ENCODE results near the gene BMPR2. TPM values are rescaled to one million over a fixed set of nuclear protein-coding genes. Genes with fewer than 3 reads are reported as not detected.

The BMPR2 gene
- polyA plus RNA-seq, 1 of the 3 experiments (the other 2 are of a cell fraction), result 10.2 TPM

- TF ChIP-seq CTCF (IDR thresholded peaks at IDR 0.05) (no peak), SMC3 (IDR thresholded peaks at IDR 0.05; ENCODE audit: low read depth, low read length) (no peak)
These were observed 30.4 kb downstream of the BMPR2 start (continued) for GRCh38 chr2:202406445-202406978.

- peaks cover 44% of the 10 kb centered on the region for H3F3A ChIP-seq (replicated peaks; ENCODE audit: insufficient read depth)
- no peak overlapping the region for H2AFZ ChIP-seq (ENCODE audit: low read depth)
- H3K4me2 ChIP-seq, result peak overlapping the region; percentile 9; the same call in 1 of the 2 replicates
- peak overlapping the region; percentile 40 to 67; a peak in 3 of 4 replicates for H3K27ac ChIP-seq (ENCODE audit: low read depth in 2 of 2, low read length in 1 of 2)
- POLR2A ChIA-PET, result no interaction called here
- H3K27me3 ChIP-seq (ENCODE audit: insufficient read depth), result no peaks in the 10 kb centered on the region
- no peak for DNase-seq
- TF ChIP-seq NFIC (IDR thresholded peaks at IDR 0.05; ENCODE audit: borderline replicate concordance), result no peak
- TF ChIP-seq TEAD4 (IDR thresholded peaks at IDR 0.05; ENCODE audit: borderline replicate concordance, insufficient read depth), result no peak
- TF ChIP-seq RCOR1 (IDR thresholded peaks at IDR 0.05; ENCODE audit: low read length), result no peak
- TF ChIP-seq RFX5 (IDR thresholded peaks at IDR 0.05; ENCODE audit: low read length), result no peak
- TF ChIP-seq MXI1 (IDR thresholded peaks at IDR 0.05; ENCODE audit: low read depth, low read length), result no peak
- no peak for TF ChIP-seq SIN3A (IDR thresholded peaks at IDR 0.05; ENCODE audit: borderline replicate concordance, low read depth, low read length)
- no peak for TF ChIP-seq RAD21 (IDR thresholded peaks at IDR 0.05; ENCODE audit: low read length)
- TF ChIP-seq GATA2 (CRISPR knock-in tag; IDR thresholded peaks at IDR 0.05), result no peak
- no peak for TF ChIP-seq RXRA (IDR thresholded peaks at IDR 0.05; ENCODE audit: borderline replicate concordance, low read depth)
- H3K9me2 ChIP-seq, result no peaks in the 10 kb centered on the region
- 89% methylated on average over 6 of the region's 6 CpGs for WGBS (ENCODE audit: low lambda C conversion rate)
- H3K36me3 ChIP-seq (replicated peaks in 1 of 2; ENCODE audit: control insufficient read depth in 1 of 2, insufficient read depth in 2 of 2, low read length in 1 of 2), result peaks cover 0 to 19% of the 10 kb centered on the region in 2 experiments
- no peak overlapping the region for H3K4me3 ChIP-seq (ENCODE audit: low read depth in 2 of 2, low read length in 1 of 2)
- peaks cover 100% of the 10 kb centered on the region for H3K79me2 ChIP-seq (ENCODE audit: insufficient read depth)
- peaks cover 24% of the 10 kb centered on the region for H4K20me1 ChIP-seq (ENCODE audit: insufficient read depth)
- H3K9ac ChIP-seq, result peak overlapping the region; percentile 21; the same call in 1 of the 2 replicates
- peaks cover 0 to 18% of the 10 kb centered on the region in 2 experiments; a peak in 1 of 4 replicates for H3K4me1 ChIP-seq (ENCODE audit: control insufficient read depth in 1 of 2, insufficient read depth in 2 of 2, low read depth in 1 of 2, low read length in 1 of 2)
- CTCF ChIA-PET, result interaction anchor here (0.6 kb wide), 1 partner anchor 60 kb away, joined by 4 read pairs; no protein-coding TSS in a partner anchor
- H3K9me3 ChIP-seq, result no peaks in the 10 kb centered on the region
These were observed 32.5 kb downstream of the BMPR2 start for GRCh38 chr2:202408546-202409140.

GRCh38 chr2:202410092-202410491 is 34.0 kb downstream of the BMPR2 start:
- no peak overlapping the region for H3K27ac ChIP-seq (ENCODE audit: low read depth in 2 of 2, low read length in 1 of 2)
- H3K9me3 ChIP-seq, result no peaks in the 10 kb centered on the region
- no peak for DNase-seq
- H3K9ac ChIP-seq, result no peak overlapping the region
- no peaks in the 10 kb centered on the region for H3K9me2 ChIP-seq
- H4K20me1 ChIP-seq (ENCODE audit: insufficient read depth), result peaks cover 30% of the 10 kb centered on the region
- ChIA-PET CTCF (interaction anchor here (1.4 kb wide), 1 partner anchor 12 kb away, joined by 3 read pairs; no protein-coding TSS in a partner anchor), POLR2A (no interaction called here)
- H3K4me1 ChIP-seq (ENCODE audit: control insufficient read depth in 1 of 2, insufficient read depth in 2 of 2, low read depth in 1 of 2, low read length in 1 of 2), result peaks cover 0 to 18% of the 10 kb centered on the region in 2 experiments; a peak in 1 of 4 replicates
- H3K27me3 ChIP-seq (ENCODE audit: insufficient read depth), result no peaks in the 10 kb centered on the region
- no peak overlapping the region for H3K4me3 ChIP-seq (ENCODE audit: low read depth in 2 of 2, low read length in 1 of 2)
- peaks cover 39% of the 10 kb centered on the region for H3F3A ChIP-seq (replicated peaks; ENCODE audit: insufficient read depth)
- 93% methylated on average over 5 of the region's 5 CpGs for WGBS (ENCODE audit: low lambda C conversion rate)
- TF ChIP-seq USF1 (IDR thresholded peaks at IDR 0.05; ENCODE audit: borderline replicate concordance, low read depth) (no peak), RAD21 (IDR thresholded peaks at IDR 0.05; ENCODE audit: low read length) (no peak), FOXJ3 (CRISPR knock-in tag; IDR thresholded peaks at IDR 0.05) (no peak), SIN3A (IDR thresholded peaks at IDR 0.05; ENCODE audit: borderline replicate concordance, low read depth, low read length) (no peak), TCF12 (IDR thresholded peaks at IDR 0.05) (no peak), NFIC (IDR thresholded peaks at IDR 0.05; ENCODE audit: borderline replicate concordance) (no peak), EP300 (IDR thresholded peaks at IDR 0.05; ENCODE audit: borderline replicate concordance in 1 of 2, low read depth in 1 of 2, low read length in 1 of 2) (no peak), ZBTB33 (IDR thresholded peaks at IDR 0.05; ENCODE audit: borderline replicate concordance, low read depth) (no peak), SMC3 (IDR thresholded peaks at IDR 0.05; ENCODE audit: low read depth, low read length) (no peak), TAF1 (IDR thresholded peaks at IDR 0.05; ENCODE audit: borderline replicate concordance, low read depth, low read length) (no peak)
- peaks cover 0 to 9% of the 10 kb centered on the region in 2 experiments for H3K36me3 ChIP-seq (replicated peaks in 1 of 2; ENCODE audit: control insufficient read depth in 1 of 2, insufficient read depth in 2 of 2, low read length in 1 of 2)
- H2AFZ ChIP-seq (ENCODE audit: low read depth), result no peak overlapping the region
- peaks cover 100% of the 10 kb centered on the region for H3K79me2 ChIP-seq (ENCODE audit: insufficient read depth)
- no peak overlapping the region for H3K4me2 ChIP-seq
